ENCODE data around the gene TMEM117.
"Not testable (repeated sequence)": the region's sequence is repeated elsewhere in the genome, so short reads cannot be mapped to it uniquely, and the experiment has no call there.

Gene TMEM117

DNA sequence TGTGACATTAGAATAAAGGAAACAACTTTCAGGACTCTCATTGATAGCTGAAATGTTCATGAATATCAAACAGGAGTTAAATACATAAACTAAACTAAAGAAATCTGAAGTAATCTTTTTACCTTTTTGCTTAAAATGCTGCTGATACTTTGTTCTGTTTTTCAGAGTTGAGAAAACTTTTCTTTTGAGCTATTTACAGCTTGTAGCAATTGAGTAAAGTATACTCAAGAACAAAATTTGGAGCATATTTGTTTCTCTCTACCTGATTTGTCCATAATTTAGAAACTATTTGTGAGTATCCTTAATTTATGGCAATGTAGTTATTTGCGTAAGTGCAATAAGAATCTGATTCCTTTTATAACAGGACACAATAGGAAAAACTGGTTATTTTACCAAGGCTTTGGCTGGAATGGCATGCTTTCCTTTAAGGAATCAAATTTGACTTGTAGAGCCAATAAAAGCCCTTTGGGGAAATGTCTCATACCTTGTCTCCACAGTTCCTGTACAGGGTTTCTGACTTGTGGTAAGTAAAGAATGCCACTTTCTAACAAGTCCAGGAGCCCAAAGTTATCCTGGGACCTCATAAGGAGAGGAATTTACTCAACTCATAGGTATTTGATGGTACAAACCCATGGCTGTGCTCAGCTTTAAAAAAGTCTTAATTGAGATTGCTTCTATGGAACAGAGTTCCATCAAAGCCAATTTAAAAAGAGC, 195.7 kb downstream of the TMEM117 start:
- no peak for DNase-seq

DNA sequence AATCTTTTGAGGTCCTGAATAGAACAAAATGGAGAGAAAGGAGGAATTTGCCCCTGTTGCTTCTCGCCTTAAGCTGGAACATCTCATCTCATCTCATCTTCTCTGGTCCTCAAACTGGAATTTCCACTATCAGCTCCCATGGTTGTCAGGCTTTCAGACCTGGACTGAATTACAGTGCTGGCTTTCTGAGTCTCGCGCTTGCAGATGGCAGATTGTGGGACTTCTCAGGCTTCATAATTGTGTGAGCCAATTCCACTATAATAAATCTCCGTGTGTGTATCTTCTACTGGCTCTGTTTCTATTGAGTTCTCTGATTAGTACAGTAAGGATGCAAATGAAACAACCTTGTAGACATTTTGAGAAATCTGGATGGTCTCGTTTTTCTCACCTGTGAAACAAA, 199.0 kb downstream of the TMEM117 start:
- no peak for DNase-seq

DNA sequence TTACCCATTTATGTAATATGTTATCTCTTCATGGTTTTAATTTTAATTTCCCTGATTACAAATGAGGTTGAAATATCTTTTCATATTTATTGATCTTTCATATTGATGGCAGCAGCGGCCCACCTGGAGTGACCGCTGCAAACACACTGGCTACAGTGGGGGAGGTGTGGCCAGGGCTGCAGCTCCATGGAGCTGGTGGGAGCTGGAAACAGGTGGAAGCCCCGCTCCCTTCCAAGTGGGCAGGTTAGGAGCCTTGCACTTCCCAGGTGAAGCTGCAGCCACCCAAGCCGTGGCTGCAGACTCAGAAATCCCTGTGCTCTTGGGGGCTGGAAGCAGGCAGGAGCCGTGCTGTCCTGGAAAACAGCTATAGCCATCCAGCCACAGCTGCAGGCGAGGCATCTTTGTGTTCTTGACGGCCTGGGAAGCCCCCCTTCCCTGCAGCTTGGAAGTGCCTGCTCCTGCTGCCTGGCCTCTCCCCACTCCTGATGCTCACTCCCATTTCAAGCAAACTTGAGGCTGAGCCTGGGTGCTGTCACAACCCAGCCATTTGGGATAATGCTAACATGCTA, 201.1 kb downstream of the TMEM117 start:
- no peak for DNase-seq

DNA sequence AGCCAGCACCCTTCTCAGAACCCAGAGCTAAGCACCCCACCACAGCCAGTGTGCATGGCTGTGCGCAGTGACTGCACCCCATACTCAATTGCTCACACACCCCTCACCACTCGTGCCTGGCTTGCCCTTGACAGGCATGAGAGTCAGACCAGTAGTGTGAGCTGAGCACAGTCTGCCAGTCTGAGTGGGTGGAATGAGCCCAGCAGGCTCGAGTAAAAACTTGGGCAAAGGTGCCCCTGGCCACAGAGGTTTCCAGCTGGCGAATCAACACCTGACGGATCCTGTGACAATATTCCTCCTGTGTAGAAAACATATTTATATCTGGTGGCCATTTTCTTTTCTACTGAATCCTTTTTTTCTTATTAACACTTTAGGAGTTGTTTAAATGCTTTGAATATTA, 202.5 kb downstream of the TMEM117 start:
- no peak for DNase-seq

DNA sequence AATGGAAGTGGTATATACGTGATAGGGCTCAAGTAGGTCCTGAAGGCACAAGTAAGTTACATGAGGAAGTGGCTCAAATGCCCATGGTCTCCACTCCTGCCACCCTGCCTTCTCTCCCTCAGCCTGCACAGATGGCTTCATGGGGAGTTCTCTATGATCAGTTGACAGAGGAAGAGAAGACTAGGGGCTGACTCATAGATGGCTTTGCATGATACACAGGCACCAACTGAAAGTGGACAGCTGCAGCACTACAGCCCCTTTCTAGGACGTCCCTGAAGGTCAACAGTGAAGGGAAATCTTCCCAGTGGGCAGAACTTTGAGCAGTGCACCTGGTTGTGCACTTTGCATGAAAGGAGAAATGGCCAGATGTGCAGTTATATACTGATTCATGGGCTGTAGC, 208.6 kb downstream of the TMEM117 start:
- not testable (repeated sequence) for DNase-seq

DNA sequence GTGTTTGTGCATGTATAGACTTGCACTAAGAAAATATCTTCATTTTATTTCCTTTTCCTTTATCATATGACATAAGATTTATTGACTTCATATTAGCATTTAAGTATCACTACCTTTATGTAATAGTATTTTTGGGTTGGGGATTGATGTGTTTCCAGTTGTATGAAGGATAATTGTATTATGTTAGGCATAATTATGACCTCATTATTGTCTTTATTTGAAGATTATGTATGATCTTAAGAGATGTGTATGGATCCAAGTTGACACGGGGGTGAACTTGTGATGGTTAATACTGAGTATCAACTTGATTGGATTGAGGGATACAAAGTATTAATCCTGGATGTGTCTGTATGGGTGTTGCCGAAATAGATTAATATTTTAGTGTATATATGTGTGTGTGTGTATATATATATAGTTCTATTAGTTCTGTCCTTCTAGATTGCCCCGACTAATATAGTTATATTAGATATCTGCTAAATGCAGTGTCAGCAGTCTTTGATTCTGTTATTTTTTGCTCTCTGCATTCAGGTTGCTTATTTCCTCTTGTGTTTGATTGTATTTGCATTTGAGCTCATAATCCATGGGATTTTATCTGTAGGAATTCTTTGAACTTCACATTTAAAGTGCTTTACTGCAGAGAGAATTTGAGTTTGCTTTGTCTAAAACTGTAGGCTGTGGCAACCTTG, 211.0 kb downstream of the TMEM117 start:
- DNase-seq: no peak

DNA sequence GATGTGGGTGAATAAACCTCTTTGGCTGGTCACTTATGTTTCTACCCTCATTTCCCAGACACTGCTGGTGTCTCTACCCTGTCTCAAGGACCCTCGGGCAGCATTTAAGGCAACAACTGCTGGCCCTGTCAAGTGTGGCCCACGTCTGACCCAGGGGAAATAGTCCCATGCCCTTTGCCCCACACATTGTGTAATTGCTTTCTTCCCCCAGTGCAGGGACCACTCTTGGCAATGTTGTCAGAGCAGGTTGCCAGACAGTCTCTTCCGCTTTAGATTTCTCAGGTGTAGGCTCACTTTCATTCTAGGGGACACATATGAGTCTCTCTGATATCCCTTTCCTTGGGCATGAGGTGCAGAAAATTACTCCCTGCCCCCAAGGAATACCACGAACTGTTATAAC, 216.7 kb downstream of the TMEM117 start:
- DNase-seq: no peak

DNA sequence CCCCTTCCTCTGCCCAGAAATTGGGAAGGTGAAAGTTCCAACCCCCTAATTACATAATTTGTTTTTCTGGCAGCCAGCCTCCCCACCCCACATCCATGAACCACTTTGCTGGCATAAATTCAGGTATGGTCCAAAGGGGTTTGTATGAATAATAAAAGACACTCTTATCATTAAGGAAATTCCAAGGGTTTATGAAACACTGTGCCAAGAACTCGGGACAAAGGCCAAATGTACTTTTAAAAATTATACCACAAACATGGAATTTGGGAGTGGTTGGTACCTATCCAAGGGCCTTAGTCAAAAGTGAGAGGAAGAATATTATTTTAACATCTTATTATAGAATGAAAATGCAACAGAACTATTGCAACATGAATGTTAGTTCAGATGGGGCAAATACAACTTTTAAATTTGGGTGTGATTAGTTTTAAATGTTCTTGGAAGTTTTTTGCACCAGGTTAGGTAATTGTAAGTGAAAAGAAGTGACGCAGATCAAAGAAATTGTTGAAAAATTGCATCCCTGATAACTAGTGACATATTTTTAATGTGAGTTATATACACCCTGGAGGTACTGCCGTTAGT, 217.8 kb downstream of the TMEM117 start:
- no peak for DNase-seq

DNA sequence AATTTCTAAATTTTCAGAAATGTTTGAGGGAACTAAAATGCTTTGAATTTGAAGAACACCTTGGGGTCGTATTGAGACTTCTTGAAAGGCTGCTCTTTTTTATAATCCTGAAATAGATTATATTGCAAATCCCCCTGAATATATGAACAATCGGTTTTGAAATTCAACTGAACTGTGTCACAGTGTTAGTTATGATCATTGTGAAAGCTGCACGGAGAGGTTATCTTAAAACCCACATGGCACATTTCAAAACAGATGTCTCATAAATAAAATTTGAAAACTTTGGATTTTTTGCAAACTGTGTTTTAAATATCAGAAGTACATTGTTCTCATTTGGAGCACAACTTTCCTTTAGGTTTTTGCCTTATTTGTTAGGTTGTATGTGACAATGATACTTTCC, 218.4 kb downstream of the TMEM117 start:
- no peak for DNase-seq

DNA sequence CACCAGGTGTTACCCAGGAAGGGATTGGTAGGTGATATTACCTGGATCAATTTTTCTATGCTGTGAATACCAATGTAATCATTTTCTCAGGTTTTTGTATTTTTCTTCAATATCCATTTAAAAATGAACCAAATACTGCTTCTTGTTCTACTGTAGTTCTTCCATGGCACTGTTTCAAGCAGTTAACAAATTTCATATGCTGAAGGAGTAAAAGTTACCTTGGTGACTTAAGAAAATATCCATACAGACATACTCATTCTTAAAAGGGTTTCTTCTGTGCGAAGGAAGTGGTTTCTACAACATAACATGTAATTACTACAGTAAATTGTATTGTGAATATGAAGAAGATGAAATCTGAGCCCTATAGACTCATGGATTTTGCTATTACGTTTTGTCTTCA, 222.5 kb downstream of the TMEM117 start:
- DNase-seq: no peak

DNA sequence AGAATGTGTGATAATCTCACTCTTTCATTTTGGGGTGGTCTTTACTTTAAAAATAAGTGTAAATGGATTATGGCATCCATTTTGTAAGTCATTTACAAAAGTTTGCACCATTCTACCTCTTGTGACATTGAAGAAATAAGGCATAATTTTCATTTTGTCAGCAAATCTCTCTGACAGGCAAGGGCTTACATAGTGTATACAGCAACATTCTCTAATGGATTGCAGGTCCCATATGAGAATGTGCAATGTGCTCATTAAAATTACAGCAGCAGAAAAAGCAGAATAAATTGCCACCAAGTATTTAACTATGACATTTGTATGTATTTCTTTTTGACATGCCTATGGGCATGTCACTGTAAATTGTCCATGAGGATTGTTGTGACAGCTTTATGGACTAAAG, 223.6 kb downstream of the TMEM117 start:
- no peak for DNase-seq

DNA sequence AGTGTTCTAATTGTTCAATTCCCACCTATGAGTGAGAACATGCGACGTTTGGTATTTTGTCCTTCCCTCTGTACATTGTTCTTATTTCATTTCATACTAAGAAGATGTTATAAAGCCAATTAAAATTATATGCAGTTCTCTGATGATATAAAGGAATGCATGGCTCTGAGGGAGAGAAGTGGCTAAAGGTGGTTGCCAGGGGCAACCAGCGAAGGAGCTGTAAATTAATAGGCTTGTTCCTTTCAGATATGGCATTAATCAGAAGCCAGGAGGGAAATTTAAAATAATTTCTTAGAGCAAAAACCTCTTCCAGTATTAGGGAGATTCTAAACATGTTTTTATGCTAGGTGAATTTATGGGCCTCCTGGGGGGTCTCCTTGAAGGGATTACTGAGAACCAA, 227.8 kb downstream of the TMEM117 start:
- no peak for DNase-seq

DNA sequence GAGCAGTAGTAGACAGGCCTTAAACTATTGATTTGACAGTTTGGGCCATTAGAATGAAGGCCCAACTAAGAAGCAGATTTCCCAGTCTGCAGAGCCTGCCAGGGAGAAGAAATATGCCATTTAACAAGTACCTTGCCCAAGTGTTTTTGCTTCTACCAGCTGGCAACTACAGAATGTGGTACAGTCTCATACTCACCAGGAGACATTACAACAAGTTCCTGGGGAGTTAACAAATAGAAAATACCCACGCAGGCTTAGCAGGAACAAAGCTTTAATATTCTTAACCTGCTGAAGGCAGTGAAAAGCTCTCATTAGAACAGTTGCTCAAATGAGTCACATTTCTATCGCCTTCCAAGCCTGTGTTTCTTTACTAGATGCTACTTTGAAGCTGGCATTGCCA, 241.0 kb downstream of the TMEM117 start:
- DNase-seq: no peak

DNA sequence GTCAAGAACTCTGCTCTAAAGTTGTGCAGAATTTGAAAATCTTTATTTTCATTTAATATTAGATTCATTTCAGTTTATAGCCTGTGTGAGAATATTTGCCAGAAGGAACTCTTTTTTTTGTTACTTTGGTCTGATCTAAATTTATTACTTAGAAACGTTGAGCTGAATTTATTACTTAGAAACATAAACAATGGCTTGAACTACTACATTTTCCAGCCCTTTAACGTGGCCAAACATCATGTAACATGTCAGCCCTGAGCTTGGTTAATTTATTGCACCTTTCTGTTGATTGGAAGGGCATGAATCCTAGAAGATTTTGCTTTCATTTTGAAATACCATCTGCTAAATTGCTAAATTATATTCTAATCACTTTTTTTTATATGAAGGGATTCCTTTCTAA, 241.4 kb downstream of the TMEM117 start:
- no peak for DNase-seq

DNA sequence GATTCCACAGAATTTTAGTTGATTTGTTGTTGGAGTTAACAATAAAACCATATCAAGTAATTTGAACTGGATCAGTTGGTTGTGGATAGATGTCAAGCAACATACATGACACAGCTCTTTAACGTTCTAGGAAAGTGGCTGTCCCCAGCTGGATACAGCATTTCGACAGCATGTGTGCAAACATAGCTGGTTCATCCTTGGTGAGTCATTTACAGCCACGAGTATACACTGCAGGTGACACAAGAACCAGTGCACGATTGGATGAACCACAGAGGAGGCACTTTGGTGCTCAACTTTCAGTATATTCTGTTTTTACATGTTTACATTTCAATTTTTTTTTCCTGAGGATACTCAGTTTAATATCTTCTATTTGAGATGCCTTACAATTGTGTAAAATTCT, 242.4 kb downstream of the TMEM117 start:
- DNase-seq: no peak

DNA sequence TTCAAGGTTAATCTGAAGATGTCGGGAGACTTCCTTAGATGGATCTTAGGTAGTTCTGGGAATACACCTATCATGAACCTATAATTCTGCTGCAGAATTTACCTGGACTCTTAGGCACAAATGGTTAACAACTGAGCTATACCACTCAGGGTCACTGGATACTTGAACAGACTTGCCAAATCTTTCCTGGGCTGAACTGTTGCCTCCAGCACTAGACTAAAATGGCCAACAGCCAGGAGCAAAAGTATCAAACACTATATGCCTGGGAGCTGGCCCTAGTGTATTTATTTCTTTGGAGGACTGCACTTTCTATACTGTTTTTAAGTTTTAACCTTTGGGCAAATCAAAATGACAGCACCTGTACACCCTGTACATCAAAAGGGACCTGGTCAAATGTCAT, 252.8 kb downstream of the TMEM117 start:
- DNase-seq: no peak

DNA sequence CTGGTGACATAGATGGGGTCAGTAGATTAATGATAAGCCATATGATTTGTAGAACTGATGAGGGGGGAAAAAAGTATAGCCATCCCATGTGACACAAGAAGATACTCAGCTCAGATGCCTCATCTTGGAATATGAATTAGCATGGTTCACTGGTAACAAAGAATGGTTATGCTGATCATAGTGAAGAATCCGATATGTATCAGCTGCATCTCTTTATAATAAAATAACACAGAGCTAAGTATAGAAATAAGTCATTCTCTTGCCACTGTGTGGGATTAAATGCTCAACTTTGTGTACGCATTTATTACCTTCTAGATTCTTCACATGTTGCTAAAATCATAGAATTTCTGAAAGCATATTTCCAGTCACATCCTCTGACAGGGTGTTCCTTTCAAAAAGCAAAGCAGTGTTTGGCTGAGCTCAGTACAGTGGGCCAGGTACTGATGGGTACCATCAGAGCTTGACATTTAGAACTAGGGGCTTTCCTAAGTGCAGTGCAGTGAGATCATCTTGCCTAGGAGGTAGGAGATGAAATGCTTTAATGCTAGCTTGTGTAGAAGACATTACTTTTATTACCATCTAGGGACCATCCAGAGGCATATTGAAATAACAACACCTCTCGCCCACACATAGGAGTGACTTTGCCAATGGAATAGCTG, 256.2 kb downstream of the TMEM117 start:
- no peak for DNase-seq

DNA sequence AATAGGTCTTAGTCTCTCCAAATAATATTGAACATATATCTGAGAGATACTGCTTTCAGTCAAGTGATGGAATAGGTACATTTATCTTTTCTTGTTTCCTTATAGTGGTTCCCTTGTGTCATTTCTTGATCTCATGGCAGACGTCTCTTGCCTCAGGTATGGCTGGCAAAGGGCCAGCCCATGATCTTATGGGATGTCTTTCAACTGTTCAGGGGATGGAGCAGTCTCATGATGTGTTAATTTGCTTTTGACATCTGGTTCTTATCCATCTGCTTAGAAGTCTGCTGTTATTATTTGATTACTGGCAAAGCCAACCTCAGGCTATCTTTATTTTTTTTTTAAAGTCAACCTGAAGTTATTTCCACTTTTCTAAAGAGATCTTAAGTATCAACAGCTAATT, 262.9 kb downstream of the TMEM117 start:
- DNase-seq: no peak

DNA sequence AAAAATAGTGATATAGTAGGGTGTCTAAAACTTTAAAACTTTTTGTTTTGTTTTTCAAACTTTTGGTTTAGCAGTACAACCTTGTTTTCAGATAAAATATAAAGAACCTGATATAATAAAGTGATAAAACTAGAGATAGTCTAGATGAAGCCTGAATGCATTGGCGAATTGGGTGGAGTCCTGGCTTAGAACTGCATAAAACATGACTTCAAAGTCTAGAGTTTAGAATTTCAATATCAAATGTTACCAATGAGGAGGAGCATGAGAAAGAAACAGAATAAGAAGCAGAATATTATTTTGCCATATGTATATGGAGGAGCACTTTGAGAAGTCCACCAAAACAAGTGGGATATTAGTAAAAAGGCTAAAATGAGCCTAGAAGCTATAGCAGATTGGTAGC, 263.6 kb downstream of the TMEM117 start:
- DNase-seq: no peak

DNA sequence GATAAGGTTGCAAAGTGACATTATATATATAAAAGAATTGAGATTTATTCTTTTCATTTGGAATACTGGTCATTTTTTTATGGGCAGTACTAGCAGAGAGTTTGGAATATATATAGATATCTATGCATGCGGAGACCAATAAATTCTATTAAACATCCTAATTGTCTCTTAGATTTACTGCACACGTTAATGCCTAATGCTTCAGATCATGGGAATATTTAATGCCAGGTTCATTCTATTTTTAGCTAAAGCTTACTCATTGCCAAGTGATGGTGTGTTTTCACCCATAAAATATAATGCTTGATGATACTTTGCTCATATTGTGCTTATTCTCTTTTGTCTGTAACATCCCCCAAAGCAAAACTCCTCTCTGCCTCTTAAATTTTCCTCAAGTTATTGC, 264.4 kb downstream of the TMEM117 start:
- no peak for DNase-seq

DNA sequence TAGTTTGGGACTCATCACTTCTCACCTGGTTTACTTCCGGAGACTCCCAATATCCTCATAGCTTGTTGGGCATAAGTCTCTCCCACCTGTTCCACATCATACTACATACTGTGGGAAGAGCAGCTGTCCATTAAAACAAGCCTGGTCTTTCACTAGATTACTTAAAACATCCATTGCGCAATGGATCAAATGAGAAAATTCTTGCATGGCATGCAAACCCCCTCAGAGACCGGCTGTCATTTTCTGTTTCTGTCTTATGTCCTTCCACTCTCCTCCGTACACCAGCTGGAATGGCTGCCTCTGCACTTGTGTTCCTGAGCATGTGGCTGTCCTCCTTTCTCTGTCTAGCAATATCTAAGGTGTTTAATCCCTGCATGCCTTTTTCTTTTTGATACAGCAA, 265.6 kb downstream of the TMEM117 start:
- DNase-seq: no peak

DNA sequence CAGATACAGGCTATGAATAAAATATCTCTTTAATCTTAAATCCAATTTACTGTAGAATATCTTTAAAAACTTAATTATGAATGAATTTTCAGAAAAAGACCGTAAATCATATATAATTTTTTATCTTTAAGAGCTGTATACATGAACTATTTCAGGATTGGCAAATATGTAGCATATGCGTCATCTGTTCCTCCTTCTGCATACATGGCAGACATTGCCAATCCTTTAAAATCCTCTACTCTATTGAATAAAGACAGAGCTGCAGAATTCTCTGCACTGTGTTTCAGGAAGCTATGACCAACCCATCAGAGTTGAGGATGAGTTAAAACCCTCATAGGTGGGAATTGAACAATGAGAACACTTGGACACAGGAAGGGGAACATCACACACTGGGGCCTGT, 279.0 kb downstream of the TMEM117 start:
- no peak for DNase-seq

DNA sequence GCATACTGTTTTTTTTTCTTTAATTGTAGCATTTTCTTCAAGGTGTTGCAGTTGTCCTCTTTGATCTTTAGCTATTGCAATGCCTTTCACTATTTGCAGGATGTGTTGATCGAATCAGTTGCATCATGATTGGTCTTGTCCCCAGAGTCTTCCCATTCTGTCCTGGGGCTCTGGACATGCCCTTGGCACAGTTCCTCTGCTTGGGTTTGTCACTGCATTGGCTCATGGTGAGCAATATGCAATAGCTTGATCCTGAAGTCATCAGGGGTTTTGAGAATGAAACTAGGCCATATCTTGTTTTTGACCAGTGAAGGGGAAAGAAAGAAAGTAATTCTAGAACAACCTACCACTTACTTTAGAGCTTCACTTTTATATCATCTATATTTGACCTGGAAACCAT, 281.5 kb downstream of the TMEM117 start:
- no peak for DNase-seq

DNA sequence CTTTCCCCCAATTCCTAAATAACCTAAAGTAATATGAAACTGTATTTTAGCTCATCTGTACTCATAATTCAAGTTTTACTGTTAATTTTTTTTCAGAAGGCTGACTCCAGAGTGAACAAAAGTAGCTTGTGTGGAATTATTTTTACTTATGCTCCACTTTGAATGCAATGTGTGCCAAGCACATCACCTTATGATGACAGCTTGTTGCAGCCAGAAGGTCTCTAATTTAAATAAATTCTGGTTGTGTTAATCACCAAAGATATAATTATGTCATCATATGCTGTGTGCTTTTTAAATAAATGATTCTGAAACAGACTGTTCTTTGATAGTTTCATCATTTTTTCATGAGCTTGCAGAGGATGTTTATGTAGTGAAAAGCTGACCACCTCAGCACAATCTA, 283.1 kb downstream of the TMEM117 start:
- DNase-seq: no peak

Data from NCI-H1694 (cell line).